ENCODE data around the gene SLC35E3. TPM values are rescaled to one million over a fixed set of nuclear protein-coding genes. Genes with fewer than 3 reads are reported as not detected.
"Not testable (repeated sequence)": the region's sequence is repeated elsewhere in the genome, so short reads cannot be mapped to it uniquely, and the experiment has no call there.

The SLC35E3 gene
- total RNA-seq, 4 donors from 2014 or later: 3.5 to 23.1 (median 12.2) TPM

GRCh38 chr12:68815232-68815927 is 69.4 kb downstream of the SLC35E3 start:
- Histone ChIP-seq H3K27ac (no peak overlapping the region), H3K4me1 (peaks cover 0 to 32% (median 2%) of the 10 kb centered on the region in 4 donors), H3K4me3 (no peak overlapping the region), H3K9me3 (no peaks in the 10 kb centered on the region), H3K27me3 (no peaks in the 10 kb centered on the region), H3K36me3 (peaks cover 0 to 51% (median 0%) of the 10 kb centered on the region in 3 donors)
- no peak for DNase-seq
- TF ChIP-seq POLR2A (IDR thresholded peaks at IDR 0.05) (no peak), CTCF (IDR thresholded peaks at IDR 0.05) (no peak)

- Histone ChIP-seq H3K27ac (no peak overlapping the region), H3K9me3 (no peaks in the 10 kb centered on the region), H3K4me3 (no peak overlapping the region), H3K4me1 (peaks cover 0 to 32% (median 2%) of the 10 kb centered on the region in 4 donors), H3K36me3 (peaks cover 0 to 57% (median 0%) of the 10 kb centered on the region in 3 donors), H3K27me3 (no peaks in the 10 kb centered on the region)
- no peak for DNase-seq
- no peak for TF ChIP-seq CTCF (IDR thresholded peaks at IDR 0.05)
- no peak for TF ChIP-seq POLR2A (IDR thresholded peaks at IDR 0.05)
Measured at GRCh38 chr12:68815928-68816800, 70.2 kb downstream of the SLC35E3 start.

- not testable (repeated sequence) for H3K27ac ChIP-seq, H3K4me1 ChIP-seq, H3K27me3 ChIP-seq, H3K4me3 ChIP-seq, H3K9me3 ChIP-seq, DNase-seq
- peaks cover 0 to 77% (median 0%) of the 10 kb centered on the region in 3 donors for H3K36me3 ChIP-seq
Measured at GRCh38 chr12:68819481-68819880, 73.5 kb downstream of the SLC35E3 start.

- H3K36me3 ChIP-seq: peaks cover 0 to 86% (median 0%) of the 10 kb centered on the region in 3 donors
- no peak overlapping the region for H3K4me3 ChIP-seq
- H3K9me3 ChIP-seq: no peaks in the 10 kb centered on the region
- DNase-seq: no peak
- TF ChIP-seq POLR2A (IDR thresholded peaks at IDR 0.05) (no peak), CTCF (IDR thresholded peaks at IDR 0.05) (no peak)
- H3K27ac ChIP-seq: no peak overlapping the region
- H3K4me1 ChIP-seq: no peaks in the 10 kb centered on the region
- no peaks in the 10 kb centered on the region for H3K27me3 ChIP-seq
Measured at GRCh38 chr12:68821357-68822188, 75.6 kb downstream of the SLC35E3 start.

- no peaks in the 10 kb centered on the region for H3K4me1 ChIP-seq
- H3K27ac ChIP-seq: no peak overlapping the region
- no peak for TF ChIP-seq POLR2A (IDR thresholded peaks at IDR 0.05)
- TF ChIP-seq CTCF (IDR thresholded peaks at IDR 0.05): no peak
- peaks cover 0 to 89% (median 0%) of the 10 kb centered on the region in 3 donors for H3K36me3 ChIP-seq
- no peak overlapping the region for H3K4me3 ChIP-seq
- no peaks in the 10 kb centered on the region for H3K9me3 ChIP-seq
- no peaks in the 10 kb centered on the region for H3K27me3 ChIP-seq
- DNase-seq: no peak
Measured at GRCh38 chr12:68823696-68824095, 77.7 kb downstream of the SLC35E3 start.

All from Peyer's patch (tissue), 4 donors.